SHP77 (cell line): ENCODE results near the gene CSK.

ENCODE experiments used
- DNase-seq, 2 experiments: peaks; one replicate each; lab custom pipeline; 2025; lab: John Stamatoyannopoulos, UW

CSK gene

GRCh38 chr15:74826364-74826819 is 44.5 kb downstream of the CSK start, which contains the start of gene CPLX3:
Gene CPLX3 (plus strand): TSS chr15:74826627. CDS start chr15:74826704, 77 bp downstream.
- no peak for DNase-seq

GRCh38 chr15:74826921-74827320 is 45.0 kb downstream of the CSK start:
- DNase-seq = no peak

GRCh38 chr15:74827614-74828013 is 45.7 kb downstream of the CSK start:
- no peak for DNase-seq

- no peak for DNase-seq
Measured at GRCh38 chr15:74828835-74829234, 47.0 kb downstream of the CSK start.

GRCh38 chr15:74829486-74829885 is 47.6 kb downstream of the CSK start:
- DNase-seq = no peak

- no peak for DNase-seq
Measured at GRCh38 chr15:74829991-74830390, 48.1 kb downstream of the CSK start.

GRCh38 chr15:74830868-74831267 is 49.0 kb downstream of the CSK start:
- DNase-seq = no peak

GRCh38 chr15:74831813-74832495 is 50.1 kb downstream of the CSK start:
- DNase-seq = no peak

GRCh38 chr15:74832826-74833225 is 50.9 kb downstream of the CSK start:
- no peak for DNase-seq

GRCh38 chr15:74833376-74834107 is 51.7 kb downstream of the CSK start:
- DNase-seq = no peak

- DNase-seq = peak; percentile 66 to 70
Measured at GRCh38 chr15:74835312-74835823, 53.5 kb downstream of the CSK start.

GRCh38 chr15:74836846-74837245 is 55.0 kb downstream of the CSK start:
- no peak for DNase-seq

GRCh38 chr15:74837482-74838136 is 55.7 kb downstream of the CSK start:
- no peak for DNase-seq

GRCh38 chr15:74838137-74838516 is 56.2 kb downstream of the CSK start:
- DNase-seq = no peak

- no peak for DNase-seq
Measured at GRCh38 chr15:74838746-74839525, 57.1 kb downstream of the CSK start.

GRCh38 chr15:74839526-74840395 is 57.9 kb downstream of the CSK start:
- DNase-seq = no peak

- no peak for DNase-seq
Measured at GRCh38 chr15:74840851-74841775, 59.2 kb downstream of the CSK start.

- no peak for DNase-seq
Measured at GRCh38 chr15:74841891-74842373, 60.1 kb downstream of the CSK start.

GRCh38 chr15:74842581-74843444 is 60.9 kb downstream of the CSK start, which contains the start of gene ULK3:
Gene ULK3 (minus strand): TSS chr15:74843156. CDS start chr15:74843105, 51 bp downstream.
- DNase-seq = peak; percentile 63 to 85
